Anterior cingulate cortex (tissue), 58 donors: ENCODE data around the gene TTC7B.

Source experiments
- DNase-seq, 58 donors: peaks; one replicate each; lab custom pipeline; 2025; lab: John Stamatoyannopoulos, UW

The TTC7B gene

GRCh38 chr14:90610346-90611040, 205.7 kb downstream of the TTC7B start:
- no peak for DNase-seq

- DNase-seq: peak in 1 of 58 donors; percentile 24
These were observed 206.9 kb downstream of the TTC7B start for GRCh38 chr14:90609376-90609775.

- DNase-seq: no peak
These were observed 207.3 kb downstream of the TTC7B start for GRCh38 chr14:90608929-90609341.

- DNase-seq: no peak
These were observed 207.9 kb downstream of the TTC7B start for GRCh38 chr14:90608281-90608680.

- DNase-seq: peak in 15 of 58 donors; percentile 19 to 66 (median 34)
These were observed 209.1 kb downstream of the TTC7B start for GRCh38 chr14:90607141-90607540.

- no peak for DNase-seq
These were observed 209.8 kb downstream of the TTC7B start for GRCh38 chr14:90606434-90606833.

GRCh38 chr14:90605430-90605829, 210.8 kb downstream of the TTC7B start:
- DNase-seq: no peak

- no peak for DNase-seq
These were observed 211.9 kb downstream of the TTC7B start for GRCh38 chr14:90604356-90604755.

GRCh38 chr14:90603841-90604240, 212.4 kb downstream of the TTC7B start:
- no peak for DNase-seq

GRCh38 chr14:90603336-90603735, 212.9 kb downstream of the TTC7B start:
- no peak for DNase-seq

- no peak for DNase-seq
These were observed 214.0 kb downstream of the TTC7B start for GRCh38 chr14:90602088-90602687.

GRCh38 chr14:90601563-90601962, 214.7 kb downstream of the TTC7B start:
- DNase-seq: no peak

GRCh38 chr14:90600619-90601018, 215.6 kb downstream of the TTC7B start:
- no peak for DNase-seq

GRCh38 chr14:90599748-90600507, 216.3 kb downstream of the TTC7B start:
- peak in 11 of 58 donors; percentile 21 to 61 (median 38) for DNase-seq

GRCh38 chr14:90599339-90599738, 216.9 kb downstream of the TTC7B start:
- peak in 9 of 58 donors; percentile 27 to 65 (median 42) for DNase-seq

- DNase-seq: no peak
These were observed 218.3 kb downstream of the TTC7B start for GRCh38 chr14:90597961-90598360.

GRCh38 chr14:90596733-90597132, 219.5 kb downstream of the TTC7B start:
- no peak for DNase-seq

GRCh38 chr14:90593254-90594040, 222.8 kb downstream of the TTC7B start:
- no peak for DNase-seq

GRCh38 chr14:90592655-90593054, 223.6 kb downstream of the TTC7B start:
- no peak for DNase-seq

GRCh38 chr14:90587918-90588317, 228.3 kb downstream of the TTC7B start:
- no peak for DNase-seq
